HG03196 (cell line): ENCODE measurements around the gene HEMGN.

Experiments used
- ATAC-seq: cut with Tn5 transposase; IDR thresholded peaks from one replicate; pipeline ENCODE4 v1.9.1; 2021; ENCODE audit not compliant: unreplicated experiment

Gene HEMGN

DNA sequence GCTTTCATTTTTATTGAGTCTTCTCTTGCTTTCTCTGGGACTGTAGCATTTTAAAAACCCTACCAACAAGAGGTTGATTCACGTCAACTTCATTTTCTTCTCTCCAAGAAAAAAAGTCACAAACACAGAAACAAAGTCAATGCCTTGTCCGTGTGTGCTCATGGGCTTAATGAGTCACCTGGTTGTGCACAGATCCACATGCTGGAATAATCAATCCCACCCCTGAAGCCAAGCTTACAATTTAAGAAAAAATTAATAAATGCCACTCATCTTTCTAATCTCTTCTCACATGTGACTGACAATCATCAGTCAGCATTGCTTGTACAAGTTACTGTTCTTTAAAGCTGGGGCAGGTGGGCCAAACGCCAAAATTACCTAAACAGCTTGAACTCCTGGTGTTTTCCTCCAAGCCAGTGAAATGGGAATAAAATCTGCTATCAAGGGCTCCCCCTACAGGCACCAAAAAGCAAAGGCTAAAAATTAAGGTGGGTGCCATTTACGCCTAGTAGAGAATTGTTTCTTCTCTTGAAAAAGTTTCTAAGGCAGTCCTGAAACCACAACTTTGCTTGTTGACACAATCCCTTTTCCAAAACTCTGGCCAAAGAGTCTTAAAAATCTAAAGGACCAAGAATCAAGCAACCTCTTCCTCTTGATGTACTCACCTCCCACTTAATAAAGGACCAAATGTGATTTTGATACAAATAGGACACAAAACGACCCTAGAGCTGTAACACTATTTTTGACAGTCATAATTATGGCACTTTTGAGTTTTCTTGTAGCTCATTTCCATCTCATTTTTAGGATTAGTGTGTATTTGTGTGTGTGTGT, 37.0 kb downstream of the HEMGN start:
- no peak for ATAC-seq

GRCh38 chr9:97900103-97900737, 37.8 kb downstream of the HEMGN start:
- ATAC-seq = no peak

DNA sequence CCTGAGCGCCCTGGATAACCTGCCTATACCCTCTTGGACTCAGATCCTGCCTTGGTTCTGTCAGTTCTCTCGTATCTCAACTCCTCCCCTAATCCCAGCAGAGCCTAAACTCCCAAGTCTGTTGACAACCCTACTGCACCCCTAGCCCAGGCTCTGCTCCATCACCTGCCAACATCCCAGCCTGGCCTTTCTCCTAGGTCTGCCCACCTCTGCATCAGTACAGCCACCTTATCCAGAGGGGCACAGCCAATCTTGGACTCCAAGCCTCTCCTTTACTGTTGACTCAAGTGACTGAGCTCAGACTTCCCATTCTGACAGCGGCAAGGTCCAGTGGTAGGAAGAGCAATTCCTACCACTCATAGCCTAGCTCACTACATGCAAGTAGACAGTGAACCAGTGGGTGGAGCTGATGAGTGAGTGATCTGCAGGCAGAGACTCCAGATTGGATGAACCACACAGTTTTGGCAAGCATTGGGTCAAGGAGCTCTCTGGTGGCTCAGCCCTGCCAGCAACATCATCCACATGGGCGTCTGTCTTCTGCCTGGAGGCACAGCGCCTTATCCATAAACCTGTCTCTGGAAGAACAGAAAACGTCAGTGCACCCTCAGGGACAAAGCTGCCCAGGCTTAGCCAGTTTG, 42.2 kb downstream of the HEMGN start:
- ATAC-seq = no peak

DNA sequence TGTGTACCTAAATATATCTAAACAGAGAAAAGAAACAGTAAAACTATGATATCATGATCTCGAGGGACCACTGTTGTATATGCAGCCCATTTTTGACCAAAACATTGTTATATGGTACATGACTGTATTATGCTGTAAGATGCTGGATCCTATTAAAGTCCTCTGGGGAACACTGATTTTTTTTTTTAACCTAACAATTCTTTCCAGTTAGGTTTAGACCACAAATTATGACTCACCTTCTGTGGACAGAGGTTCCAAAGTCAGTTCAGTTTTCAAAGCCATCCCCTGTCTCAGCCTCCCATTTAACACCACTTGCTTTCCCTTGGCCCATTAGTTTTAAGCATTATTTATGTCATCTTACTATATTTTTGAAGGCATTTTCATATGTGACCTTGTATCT, 42.8 kb downstream of the HEMGN start:
- no peak for ATAC-seq

DNA sequence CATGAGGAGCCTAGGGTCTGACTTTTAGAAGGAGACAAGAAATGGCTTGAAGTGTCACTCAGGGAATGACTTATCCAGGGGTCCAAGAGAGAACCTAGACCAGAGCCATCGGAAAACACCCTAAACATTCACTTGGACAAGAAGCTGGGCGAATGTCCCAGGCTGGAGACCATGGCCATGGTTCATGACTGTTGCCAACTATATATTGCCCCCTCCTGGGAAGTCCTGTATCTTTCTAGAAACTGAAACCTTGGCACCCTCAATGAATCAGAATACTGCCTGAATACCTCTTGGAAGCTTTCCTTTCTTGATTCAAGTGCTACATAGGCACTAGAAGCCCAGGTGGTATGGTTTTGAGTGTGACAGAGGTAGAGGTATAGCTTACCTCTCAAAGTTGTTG, 45.6 kb downstream of the HEMGN start:
- ATAC-seq = no peak

- no peak for ATAC-seq
Observed at GRCh38 chr9:97891736-97892135, 46.2 kb downstream of the HEMGN start.

- no peak for ATAC-seq
Observed at GRCh38 chr9:97889941-97890887, 47.8 kb downstream of the HEMGN start.

- ATAC-seq = no peak
Observed at GRCh38 chr9:97880336-97880735, 57.6 kb downstream of the HEMGN start.
